A673 (cell line): ENCODE data around the gene MYOZ2. TPM values are rescaled to one million over a fixed set of nuclear protein-coding genes. Genes with fewer than 3 reads are reported as not detected.

Experiments used
- BruUV-seq: library from RNA; stranded (reverse); fragments of 400-500 nt; replicated peaks from 2 replicates; lab custom pipeline; 2021; lab: Mats Ljungman, UMichigan
- CTCF ChIA-PET: fragments of 300-600 bp; sonication (Branson Sonifier 250); formaldehyde crosslinking; loops from one replicate; lab custom pipeline; 2022; ENCODE audit warnings: antibody characterized with exemption; lab: Charles Lee
- POLR2A ChIA-PET: fragments of 300-600 bp; sonication (Branson Sonifier 250); formaldehyde crosslinking; loops from one replicate; lab custom pipeline; 2022; ENCODE audit warnings: antibody characterized with exemption; ENCODE audit not compliant: low non-redundant PET; lab: Charles Lee
- DNase-seq: peaks from one replicate; pipeline ENCODE4 v3.0.0-alpha.2; 2015; ENCODE audit warnings: low spot score
- H3K27ac ChIP-seq: fragments of 200-600 bp; sonication (generic); 2 replicates; pipeline ENCODE4 v1.5.1; 2016; ENCODE audit warnings: mixed run types, low read depth, mild to moderate bottlenecking, mixed read lengths, antibody characterized with exemption, low read length; ENCODE audit not compliant: poor library complexity, severe bottlenecking
- H3K27me3 ChIP-seq: fragments of 200-600 bp; sonication (generic); replicated peaks from 2 replicates; pipeline ENCODE4 v1.6.1; 2017; ENCODE audit warnings: mixed run types, low read depth, mild to moderate bottlenecking, mixed read lengths, antibody characterized with exemption, low read length; ENCODE audit not compliant: insufficient read depth, poor library complexity
- H3K36me3 ChIP-seq: fragments of 200-600 bp; sonication (generic); 2 replicates; pipeline ENCODE4 v1.6.1; 2016; ENCODE audit warnings: mixed run types, mild to moderate bottlenecking, mixed read lengths, antibody characterized with exemption, low read length; ENCODE audit not compliant: insufficient read depth, poor library complexity, severe bottlenecking
- H3K4me1 ChIP-seq: fragments of 200-600 bp; sonication (generic); 2 replicates; pipeline ENCODE4 v1.6.1; 2017; ENCODE audit warnings: mixed run types, mild to moderate bottlenecking, mixed read lengths, antibody characterized with exemption, low read length; ENCODE audit not compliant: insufficient read depth, poor library complexity, severe bottlenecking
- H3K4me3 ChIP-seq: fragments of 200-600 bp; sonication (generic); 2 replicates; pipeline ENCODE4 v1.5.1; 2016; ENCODE audit warnings: low read depth, mixed run types, mild to moderate bottlenecking, mixed read lengths, low read length; ENCODE audit not compliant: poor library complexity, severe bottlenecking
- H3K9me3 ChIP-seq: fragments of 200-600 bp; sonication (generic); 2 replicates; pipeline ENCODE4 v1.6.1; 2016; ENCODE audit warnings: mixed run types, low read depth, mild to moderate bottlenecking, mixed read lengths, antibody characterized with exemption, low read length; ENCODE audit not compliant: poor library complexity, severe bottlenecking
- CTCF ChIP-seq: fragments of 300-800, 200-600 bp; sonication (generic); conservative IDR thresholded peaks from 2 replicates; pipeline ENCODE4 v1.5.1; 2017; ENCODE audit warnings: low read depth, mild to moderate bottlenecking, antibody characterized with exemption, low read length, moderate library complexity, mixed read lengths
- EZH2 ChIP-seq: fragments of 200-600 bp; sonication (generic); IDR thresholded peaks from 2 replicates; pipeline ENCODE4 v1.6.1; 2017; ENCODE audit warnings: borderline replicate concordance, low read depth, mild to moderate bottlenecking, mixed read lengths, antibody characterized with exemption, low read length; ENCODE audit not compliant: poor library complexity, severe bottlenecking
- intact Hi-C: fragments of 100-400 bp; cut with micrococcal nuclease; formaldehyde crosslinking; loops from one replicate; pipeline ENCODE4 v1.10.0; 2022; ENCODE audit not compliant: unreplicated experiment
- total RNA-seq: library from RNA; stranded (reverse); gene quantifications from 2 replicates; pipeline ENCODE4 v1.2.3, GENCODE V29; 2021

The MYOZ2 gene
- total RNA-seq, 1 experiment from 2014 or later: not detected

GRCh38 chr4:119189638-119190037 lies 54.0 kb downstream of the MYOZ2 start:
- no peak overlapping the region for H3K4me3 ChIP-seq
- TF ChIP-seq EZH2 (no peak), CTCF (no peak)
- no peaks in the 10 kb centered on the region for H3K9me3 ChIP-seq
- BruUV-seq: no TSS peak
- peaks cover 7% of the 10 kb centered on the region for H3K4me1 ChIP-seq
- no peaks in the 10 kb centered on the region for H3K36me3 ChIP-seq
- CTCF ChIA-PET: no interaction called here
- H3K27ac ChIP-seq: no peak overlapping the region
- intact Hi-C loops: no loop called here
- no peak for DNase-seq
- POLR2A ChIA-PET: no interaction called here
- no peaks in the 10 kb centered on the region for H3K27me3 ChIP-seq

- Histone ChIP-seq H3K9me3 (no peaks in the 10 kb centered on the region), H3K36me3 (no peaks in the 10 kb centered on the region), H3K27me3 (no peaks in the 10 kb centered on the region), H3K4me3 (no peak overlapping the region), H3K4me1 (peaks cover 7% of the 10 kb centered on the region), H3K27ac (no peak overlapping the region)
- POLR2A ChIA-PET: no interaction called here
- CTCF ChIA-PET: no interaction called here
- no peak for DNase-seq
- intact Hi-C loops: no loop called here
- TF ChIP-seq CTCF: no peak
- no peak for TF ChIP-seq EZH2
- BruUV-seq: no TSS peak
These were observed 54.7 kb downstream of the MYOZ2 start for GRCh38 chr4:119190354-119190753.

- peaks cover 7% of the 10 kb centered on the region for H3K4me1 ChIP-seq
- no peaks in the 10 kb centered on the region for H3K36me3 ChIP-seq
- no peaks in the 10 kb centered on the region for H3K9me3 ChIP-seq
- no peak overlapping the region for H3K27ac ChIP-seq
- TF ChIP-seq CTCF: no peak
- no peak for TF ChIP-seq EZH2
- no peak overlapping the region for H3K4me3 ChIP-seq
- no peaks in the 10 kb centered on the region for H3K27me3 ChIP-seq
- intact Hi-C loops: no loop called here
- no TSS peak for BruUV-seq
- POLR2A ChIA-PET: no interaction called here
- CTCF ChIA-PET: no interaction called here
- DNase-seq: no peak
These were observed 55.9 kb downstream of the MYOZ2 start for GRCh38 chr4:119191505-119191904.
